Activated CD4-positive, alpha-beta T cell treated with anti-CD3 and anti-CD28 coated beads for 36 hours (primary cell): ENCODE measurements around the gene RRN3. TPM values are rescaled to one million over a fixed set of nuclear protein-coding genes. Genes with fewer than 3 reads are reported as not detected.
"Not testable (repeated sequence)": the region's sequence is repeated elsewhere in the genome, so short reads cannot be mapped to it uniquely, and the experiment has no call there.

Source experiments
- ATAC-seq: fragments of 200-7000 bp; cut with Tn5 transposase; one replicate; pipeline ENCODE4 v1.10.0; 2021; ENCODE audit warnings: mild to moderate bottlenecking, moderate library complexity
- CTCF ChIA-PET: fragments of 350-600 bp; sonication (Branson Sonifier 250); formaldehyde crosslinking; loops from one replicate; lab custom pipeline; 2021; ENCODE audit warnings: antibody characterized with exemption; lab: Charles Lee
- POLR2A ChIA-PET: fragments of 350-600 bp; sonication (Branson Sonifier 250); formaldehyde crosslinking; loops from one replicate; lab custom pipeline; 2021; ENCODE audit warnings: antibody characterized with exemption, inconsistent platforms; lab: Charles Lee
- DNase-seq: peaks from one replicate; pipeline ENCODE4 v3.0.0-alpha.2; 2020
- H3K27ac Mint-ChIP-seq: one replicate; pipeline ENCODE4 v1.8.0; 2021; ENCODE audit warnings: mixed read lengths
- H3K27me3 Mint-ChIP-seq: one replicate; pipeline ENCODE4 v1.8.0; 2021; ENCODE audit warnings: mixed read lengths
- H3K36me3 Mint-ChIP-seq: one replicate; pipeline ENCODE4 v1.8.0; 2021; ENCODE audit warnings: low read depth, mixed read lengths
- H3K4me1 Mint-ChIP-seq: one replicate; pipeline ENCODE4 v1.8.0; 2021; ENCODE audit warnings: mixed read lengths
- H3K4me3 Mint-ChIP-seq: one replicate; pipeline ENCODE4 v1.8.0; 2021; ENCODE audit warnings: mild to moderate bottlenecking, moderate library complexity, mixed read lengths
- H3K9me3 Mint-ChIP-seq: one replicate; pipeline ENCODE4 v1.8.0; 2021; ENCODE audit warnings: low read depth, mixed read lengths
- intact Hi-C, 2 experiments: fragments of 100-400 bp; cut with DNase I in 1 of 2; cut with micrococcal nuclease in 1 of 2; formaldehyde crosslinking; loops; one replicate each; pipeline versions ENCODE4 v1.14.2 to v1.15.1; 2022 to 2024; cut with DNase I, micrococcal nuclease
- total RNA-seq, 2 experiments: library from RNA; stranded (reverse); gene quantifications; one replicate each; pipeline ENCODE4 v1.2.3, GENCODE V29; 2021

RRN3 gene
- total RNA-seq, 2 experiments from 2014 or later = 27.0 to 36.1 TPM

- DNase-seq = no peak
- Mint-ChIP-seq H3K4me3 (no peak overlapping the region), H3K27ac (peak overlapping the region; percentile 33), H3K9me3 (no peaks in the 10 kb centered on the region), H3K4me1 (peaks cover 6% of the 10 kb centered on the region), H3K36me3 (peaks cover 41% of the 10 kb centered on the region), H3K27me3 (no peaks in the 10 kb centered on the region)
- ATAC-seq = no peak
- intact Hi-C loops = loop anchor here in 1 of 2 experiments (5.0 kb wide), 1 partner anchor 60 kb away; the partner anchor contains the start of gene RRN3
- CTCF ChIA-PET = no interaction called here
- POLR2A ChIA-PET = no interaction called here
These were observed 61.3 kb downstream of the RRN3 start for GRCh38 chr16:15032547-15033308.

GRCh38 chr16:15031586-15031985 is 62.5 kb downstream of the RRN3 start:
- H3K27me3 Mint-ChIP-seq = no peaks in the 10 kb centered on the region
- H3K4me3 Mint-ChIP-seq = no peak overlapping the region
- H3K9me3 Mint-ChIP-seq = no peaks in the 10 kb centered on the region
- intact Hi-C loops = loop anchor here in 1 of 2 experiments (2.0 to 5.0 kb wide), 2 partner anchors 17 to 61 kb away; partner anchors contain the start of gene RRN3
- ChIA-PET POLR2A (no interaction called here), CTCF (no interaction called here)
- H3K27ac Mint-ChIP-seq = peak overlapping the region; percentile 9
- no peak for DNase-seq
- no peak for ATAC-seq
- peaks cover 33% of the 10 kb centered on the region for H3K36me3 Mint-ChIP-seq
- H3K4me1 Mint-ChIP-seq = peaks cover 6% of the 10 kb centered on the region

- Mint-ChIP-seq H3K4me3 (no peak overlapping the region), H3K4me1 (peaks cover 6% of the 10 kb centered on the region), H3K9me3 (no peaks in the 10 kb centered on the region), H3K36me3 (peaks cover 33% of the 10 kb centered on the region), H3K27ac (peak overlapping the region; percentile 26), H3K27me3 (no peaks in the 10 kb centered on the region)
- ATAC-seq (no peak), DNase-seq (no peak)
- ChIA-PET POLR2A (no interaction called here), CTCF (no interaction called here)
- intact Hi-C loops = loop anchor here in 1 of 2 experiments (2.0 to 5.0 kb wide), 2 partner anchors 18 to 61 kb away; partner anchors contain the start of gene RRN3
These were observed 62.9 kb downstream of the RRN3 start for GRCh38 chr16:15031179-15031578.

- H3K4me1 Mint-ChIP-seq, CTCF ChIA-PET, H3K27me3 Mint-ChIP-seq, H3K9me3 Mint-ChIP-seq, H3K27ac Mint-ChIP-seq, ATAC-seq, H3K4me3 Mint-ChIP-seq, POLR2A ChIA-PET, DNase-seq: not testable (repeated sequence)
- intact Hi-C loops = loop anchor here in 1 of 2 experiments (2.0 to 5.0 kb wide), 2 partner anchors 19 to 63 kb away; partner anchors contain the start of gene RRN3
- H3K36me3 Mint-ChIP-seq = peaks cover 39% of the 10 kb centered on the region
These were observed 64.3 kb downstream of the RRN3 start for GRCh38 chr16:15029749-15030148.

GRCh38 chr16:15028801-15029698 is 65.0 kb downstream of the RRN3 start:
- peaks cover 39% of the 10 kb centered on the region for H3K36me3 Mint-ChIP-seq
- H3K27me3 Mint-ChIP-seq, H3K4me1 Mint-ChIP-seq, POLR2A ChIA-PET, H3K27ac Mint-ChIP-seq, H3K9me3 Mint-ChIP-seq, DNase-seq, intact Hi-C loops, H3K4me3 Mint-ChIP-seq, CTCF ChIA-PET: not testable (repeated sequence)
- ATAC-seq = peak; percentile 32

- ATAC-seq, CTCF ChIA-PET, POLR2A ChIA-PET, DNase-seq, H3K9me3 Mint-ChIP-seq, H3K27me3 Mint-ChIP-seq, H3K4me3 Mint-ChIP-seq, H3K27ac Mint-ChIP-seq, intact Hi-C loops, H3K4me1 Mint-ChIP-seq: not testable (repeated sequence)
- H3K36me3 Mint-ChIP-seq = peaks cover 40% of the 10 kb centered on the region
These were observed 65.7 kb downstream of the RRN3 start for GRCh38 chr16:15028345-15028715.

GRCh38 chr16:15027503-15028344 is 66.3 kb downstream of the RRN3 start:
- H3K27me3 Mint-ChIP-seq, intact Hi-C loops, CTCF ChIA-PET, DNase-seq, H3K4me3 Mint-ChIP-seq, H3K27ac Mint-ChIP-seq, H3K4me1 Mint-ChIP-seq, H3K9me3 Mint-ChIP-seq, POLR2A ChIA-PET, ATAC-seq: not testable (repeated sequence)
- peaks cover 42% of the 10 kb centered on the region for H3K36me3 Mint-ChIP-seq

GRCh38 chr16:15027051-15027450 is 67.0 kb downstream of the RRN3 start:
- H3K4me1 Mint-ChIP-seq, H3K27me3 Mint-ChIP-seq, H3K4me3 Mint-ChIP-seq, H3K27ac Mint-ChIP-seq, POLR2A ChIA-PET, intact Hi-C loops, H3K9me3 Mint-ChIP-seq, DNase-seq, CTCF ChIA-PET, ATAC-seq: not testable (repeated sequence)
- H3K36me3 Mint-ChIP-seq = peaks cover 41% of the 10 kb centered on the region

- POLR2A ChIA-PET, ATAC-seq, H3K4me3 Mint-ChIP-seq, H3K4me1 Mint-ChIP-seq, H3K27me3 Mint-ChIP-seq, intact Hi-C loops, H3K27ac Mint-ChIP-seq, H3K9me3 Mint-ChIP-seq, DNase-seq, CTCF ChIA-PET: not testable (repeated sequence)
- H3K36me3 Mint-ChIP-seq = peaks cover 39% of the 10 kb centered on the region
These were observed 68.7 kb downstream of the RRN3 start for GRCh38 chr16:15025234-15025951.

- H3K4me3 Mint-ChIP-seq, H3K27me3 Mint-ChIP-seq, CTCF ChIA-PET, DNase-seq, ATAC-seq, H3K27ac Mint-ChIP-seq, H3K9me3 Mint-ChIP-seq, H3K4me1 Mint-ChIP-seq: not testable (repeated sequence)
- intact Hi-C loops = loop anchor here in 1 of 2 experiments (5.0 kb wide), 1 partner anchor 48 kb away; the partner anchor contains the start of gene PDXDC1
- POLR2A ChIA-PET = interaction anchor here (0.6 kb wide), 1 partner anchor 455 kb away, joined by 3 read pairs; no protein-coding TSS in a partner anchor
- H3K36me3 Mint-ChIP-seq = peaks cover 39% of the 10 kb centered on the region
These were observed 69.2 kb downstream of the RRN3 start for GRCh38 chr16:15024858-15025199.
